Erythroblast (primary cell): ENCODE data around the gene DUOX1.

Source experiments
- GATA1 ChIP-seq: IDR thresholded peaks from 2 replicates; pipeline ENCODE4 v1.6.1; 2011; ENCODE audit warnings: low read depth, mild to moderate bottlenecking, control low read depth, low read length, moderate library complexity
- POLR2A ChIP-seq: IDR thresholded peaks from 2 replicates; pipeline ENCODE4 v1.6.1; 2011; ENCODE audit warnings: mild to moderate bottlenecking, low read length

GRCh38 chr15:45140557-45141250, 10.9 kb downstream of the DUOX1 start:
- TF ChIP-seq POLR2A (no peak), GATA1 (no peak)
